ENCODE results near the gene MYO3B. TPM values are rescaled to one million over a fixed set of nuclear protein-coding genes. Genes with fewer than 3 reads are reported as not detected.

MYO3B gene
- total RNA-seq, 1 donor from 2014 or later = not detected

GRCh38 chr2:170335351-170335750 is 157.4 kb downstream of the MYO3B start:
- Mint-ChIP-seq H3K27ac (ENCODE audit: unreplicated experiment) (no peak overlapping the region), H3K27me3 (ENCODE audit: low read depth) (peaks cover 24% of the 10 kb centered on the region), H3K4me1 (ENCODE audit: low read depth) (no peaks in the 10 kb centered on the region), H3K9me3 (ENCODE audit: low read depth) (peaks cover 16% of the 10 kb centered on the region), H3K4me3 (ENCODE audit: unreplicated experiment) (no peak overlapping the region), H3K36me3 (ENCODE audit: low read depth) (no peaks in the 10 kb centered on the region)
- no peak for TF ChIP-seq CTCF (IDR thresholded peaks at IDR 0.05)
- DNase-seq (ENCODE audit: low spot score) = no peak

- TF ChIP-seq CTCF (IDR thresholded peaks at IDR 0.05) = no peak
- no peaks in the 10 kb centered on the region for H3K4me1 Mint-ChIP-seq (ENCODE audit: low read depth)
- peaks cover 8% of the 10 kb centered on the region for H3K9me3 Mint-ChIP-seq (ENCODE audit: low read depth)
- DNase-seq (ENCODE audit: low spot score) = no peak
- H3K27ac Mint-ChIP-seq (ENCODE audit: unreplicated experiment) = no peak overlapping the region
- no peak overlapping the region for H3K4me3 Mint-ChIP-seq (ENCODE audit: unreplicated experiment)
- H3K36me3 Mint-ChIP-seq (ENCODE audit: low read depth) = no peaks in the 10 kb centered on the region
- H3K27me3 Mint-ChIP-seq (ENCODE audit: low read depth) = peaks cover 29% of the 10 kb centered on the region
These were observed 158.5 kb downstream of the MYO3B start for GRCh38 chr2:170336408-170336807.

GRCh38 chr2:170336916-170337315 is 159.0 kb downstream of the MYO3B start:
- no peak for DNase-seq (ENCODE audit: low spot score)
- Mint-ChIP-seq H3K9me3 (ENCODE audit: low read depth) (peaks cover 3% of the 10 kb centered on the region), H3K27me3 (ENCODE audit: low read depth) (peaks cover 29% of the 10 kb centered on the region), H3K4me1 (ENCODE audit: low read depth) (no peaks in the 10 kb centered on the region), H3K36me3 (ENCODE audit: low read depth) (no peaks in the 10 kb centered on the region), H3K4me3 (ENCODE audit: unreplicated experiment) (no peak overlapping the region), H3K27ac (ENCODE audit: unreplicated experiment) (no peak overlapping the region)
- no peak for TF ChIP-seq CTCF (IDR thresholded peaks at IDR 0.05)

- H3K27me3 Mint-ChIP-seq (ENCODE audit: low read depth) = peaks cover 21% of the 10 kb centered on the region
- H3K4me1 Mint-ChIP-seq (ENCODE audit: low read depth) = no peaks in the 10 kb centered on the region
- H3K9me3 Mint-ChIP-seq (ENCODE audit: low read depth) = no peaks in the 10 kb centered on the region
- no peak overlapping the region for H3K27ac Mint-ChIP-seq (ENCODE audit: unreplicated experiment)
- H3K4me3 Mint-ChIP-seq (ENCODE audit: unreplicated experiment) = no peak overlapping the region
- no peak for TF ChIP-seq CTCF (IDR thresholded peaks at IDR 0.05)
- no peaks in the 10 kb centered on the region for H3K36me3 Mint-ChIP-seq (ENCODE audit: low read depth)
- DNase-seq (ENCODE audit: low spot score) = no peak
These were observed 161.4 kb downstream of the MYO3B start for GRCh38 chr2:170339322-170339721.

- peaks cover 19% of the 10 kb centered on the region for H3K27me3 Mint-ChIP-seq (ENCODE audit: low read depth)
- H3K4me3 Mint-ChIP-seq (ENCODE audit: unreplicated experiment) = no peak overlapping the region
- H3K4me1 Mint-ChIP-seq (ENCODE audit: low read depth) = no peaks in the 10 kb centered on the region
- no peaks in the 10 kb centered on the region for H3K36me3 Mint-ChIP-seq (ENCODE audit: low read depth)
- H3K9me3 Mint-ChIP-seq (ENCODE audit: low read depth) = no peaks in the 10 kb centered on the region
- TF ChIP-seq CTCF (IDR thresholded peaks at IDR 0.05) = no peak
- DNase-seq (ENCODE audit: low spot score) = no peak
- H3K27ac Mint-ChIP-seq (ENCODE audit: unreplicated experiment) = no peak overlapping the region
These were observed 162.1 kb downstream of the MYO3B start for GRCh38 chr2:170339750-170340692.

All from chondrocyte (in vitro differentiated cells).